Astrocyte (in vitro differentiated cells and primary cell): ENCODE measurements around the gene DLGAP4. TPM values are rescaled to one million over a fixed set of nuclear protein-coding genes. Genes with fewer than 3 reads are reported as not detected.

Experiments used
- DNase-seq: peaks from one replicate; pipeline ENCODE4 v3.0.0-alpha.2; 2010; ENCODE audit warnings: low read depth
- FAIRE-seq: peaks from 2 replicates; lab custom pipeline; 2011; peaks lifted over from hg19 to GRCh38; lab: Jason Lieb, UNC
- H2AFZ ChIP-seq: 2 replicates; pipeline ENCODE4 v1.6.0; 2012; ENCODE audit warnings: low read depth, low read length, inconsistent platforms
- H3K27ac ChIP-seq: 2 replicates; pipeline ENCODE4 v1.5.1; 2011; ENCODE audit warnings: low read depth, low read length, inconsistent platforms
- H3K27me3 ChIP-seq: 2 replicates; pipeline ENCODE4 v1.6.0; 2011; ENCODE audit warnings: low read length, inconsistent platforms; ENCODE audit not compliant: insufficient read depth
- H3K36me3 ChIP-seq: 2 replicates; pipeline ENCODE4 v1.5.1; 2011; ENCODE audit warnings: low read length, inconsistent platforms; ENCODE audit not compliant: insufficient read depth
- H3K4me1 ChIP-seq: 2 replicates; pipeline ENCODE4 v1.5.1; 2011; ENCODE audit warnings: low read length, inconsistent platforms; ENCODE audit not compliant: insufficient read depth
- H3K4me2 ChIP-seq: 2 replicates; pipeline ENCODE4 v1.6.0; 2012; ENCODE audit warnings: low read length, inconsistent platforms
- H3K4me3 ChIP-seq: 2 replicates; pipeline ENCODE4 v1.5.1; 2011; ENCODE audit warnings: low read depth, mild to moderate bottlenecking, low read length, inconsistent platforms; ENCODE audit not compliant: insufficient read depth
- H3K79me2 ChIP-seq: 2 replicates; pipeline ENCODE4 v1.6.0; 2012; ENCODE audit warnings: mild to moderate bottlenecking, low read length, inconsistent platforms; ENCODE audit not compliant: insufficient read depth
- H3K9ac ChIP-seq: 2 replicates; pipeline ENCODE4 v1.6.0; 2012; ENCODE audit warnings: mild to moderate bottlenecking, low read length, inconsistent platforms
- H3K9me3 ChIP-seq: 2 replicates; pipeline ENCODE4 v1.5.1; 2012; ENCODE audit warnings: low read depth, mild to moderate bottlenecking, low read length, inconsistent platforms; ENCODE audit not compliant: insufficient read depth
- H4K20me1 ChIP-seq: 2 replicates; pipeline ENCODE4 v1.6.0; 2012; ENCODE audit warnings: low read length, inconsistent platforms; ENCODE audit not compliant: insufficient read depth
- H3K27ac Mint-ChIP-seq: one replicate; pipeline ENCODE4 v1.8.0; 2021; ENCODE audit warnings: mild to moderate bottlenecking, mixed read lengths; ENCODE audit not compliant: unreplicated experiment
- H3K27me3 Mint-ChIP-seq: one replicate; pipeline ENCODE4 v1.8.0; 2021; ENCODE audit warnings: low read depth, mixed read lengths; ENCODE audit not compliant: unreplicated experiment
- H3K36me3 Mint-ChIP-seq: one replicate; pipeline ENCODE4 v1.8.0; 2021; ENCODE audit warnings: low read depth, mixed read lengths; ENCODE audit not compliant: unreplicated experiment
- H3K4me1 Mint-ChIP-seq: one replicate; pipeline ENCODE4 v1.8.0; 2021; ENCODE audit warnings: low read depth, mixed read lengths; ENCODE audit not compliant: unreplicated experiment
- H3K4me3 Mint-ChIP-seq: one replicate; pipeline ENCODE4 v1.8.0; 2021; ENCODE audit warnings: mild to moderate bottlenecking, moderate library complexity, mixed read lengths; ENCODE audit not compliant: unreplicated experiment
- H3K9me3 Mint-ChIP-seq: one replicate; pipeline ENCODE4 v1.8.0; 2021; ENCODE audit warnings: mild to moderate bottlenecking, mixed read lengths; ENCODE audit not compliant: unreplicated experiment
- EZH2 ChIP-seq: IDR thresholded peaks from 2 replicates; pipeline ENCODE4 v1.6.1; 2012; ENCODE audit warnings: mild to moderate bottlenecking, low read length, inconsistent platforms; ENCODE audit not compliant: insufficient read depth
- total RNA-seq: library from RNA; stranded (reverse); gene quantifications from 2 replicates; pipeline ENCODE4 v1.2.1, GENCODE V29; 2021
- TF ChIP-seq, protein P1 (sequence below): IDR thresholded peaks from 2 replicates; pipeline ENCODE4 v1.5.1; 2011; ENCODE audit warnings: low read depth, mild to moderate bottlenecking, inconsistent platforms, low read length, moderate library complexity; ENCODE audit not compliant: insufficient read depth

The DLGAP4 gene
- total RNA-seq, 1 donor from 2014 or later: 135 TPM

DNA sequence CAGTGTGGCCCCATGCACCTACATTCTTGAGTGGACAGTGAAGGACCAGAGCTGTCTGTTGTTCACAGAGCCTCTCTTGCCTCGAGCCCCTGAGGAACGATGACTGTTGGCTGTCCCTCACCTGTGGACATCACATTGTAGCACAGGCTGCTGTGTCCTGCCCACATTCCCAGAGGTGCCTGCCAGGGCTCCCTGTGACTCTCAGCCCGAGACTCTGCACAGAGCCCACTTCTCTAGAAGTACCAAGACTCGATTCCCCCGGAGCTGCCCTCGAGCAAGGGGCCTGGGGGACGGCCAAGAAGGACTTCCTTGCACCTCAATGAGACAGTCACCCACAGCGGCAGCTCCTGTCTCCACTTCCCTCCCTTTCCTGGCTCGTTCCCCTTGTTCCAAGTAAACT is 28.6 kb upstream of the DLGAP4 start:
- H3K27me3 Mint-ChIP-seq: peaks cover 20% of the 10 kb centered on the region
- peaks cover 25% of the 10 kb centered on the region for H3K27me3 ChIP-seq
- TF ChIP-seq, protein P1, sequence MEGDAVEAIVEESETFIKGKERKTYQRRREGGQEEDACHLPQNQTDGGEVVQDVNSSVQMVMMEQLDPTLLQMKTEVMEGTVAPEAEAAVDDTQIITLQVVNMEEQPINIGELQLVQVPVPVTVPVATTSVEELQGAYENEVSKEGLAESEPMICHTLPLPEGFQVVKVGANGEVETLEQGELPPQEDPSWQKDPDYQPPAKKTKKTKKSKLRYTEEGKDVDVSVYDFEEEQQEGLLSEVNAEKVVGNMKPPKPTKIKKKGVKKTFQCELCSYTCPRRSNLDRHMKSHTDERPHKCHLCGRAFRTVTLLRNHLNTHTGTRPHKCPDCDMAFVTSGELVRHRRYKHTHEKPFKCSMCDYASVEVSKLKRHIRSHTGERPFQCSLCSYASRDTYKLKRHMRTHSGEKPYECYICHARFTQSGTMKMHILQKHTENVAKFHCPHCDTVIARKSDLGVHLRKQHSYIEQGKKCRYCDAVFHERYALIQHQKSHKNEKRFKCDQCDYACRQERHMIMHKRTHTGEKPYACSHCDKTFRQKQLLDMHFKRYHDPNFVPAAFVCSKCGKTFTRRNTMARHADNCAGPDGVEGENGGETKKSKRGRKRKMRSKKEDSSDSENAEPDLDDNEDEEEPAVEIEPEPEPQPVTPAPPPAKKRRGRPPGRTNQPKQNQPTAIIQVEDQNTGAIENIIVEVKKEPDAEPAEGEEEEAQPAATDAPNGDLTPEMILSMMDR: no peak
- no peak for TF ChIP-seq EZH2

DNA sequence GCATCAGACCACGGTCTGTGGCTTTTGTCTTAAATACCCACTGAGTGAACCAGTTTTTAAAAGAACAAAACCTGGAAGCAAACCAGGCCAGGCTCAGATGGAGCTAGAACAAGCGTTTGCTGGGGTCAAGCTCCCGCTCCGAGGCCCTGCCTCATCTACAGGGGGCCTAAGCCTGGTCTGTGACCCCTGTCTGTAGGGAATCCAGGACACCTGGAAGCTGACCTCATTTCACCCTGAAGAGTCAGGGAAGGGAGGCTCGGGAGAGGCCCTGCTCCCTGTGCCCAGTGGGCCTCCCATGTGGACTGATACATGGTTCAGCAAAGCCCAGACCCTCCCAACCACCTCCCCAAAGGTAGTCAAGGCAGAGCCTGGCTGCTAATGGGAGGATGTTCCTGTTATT is 26.8 kb upstream of the DLGAP4 start:
- no peak overlapping the region for H3K27ac Mint-ChIP-seq
- no peak for TF ChIP-seq EZH2
- TF ChIP-seq, protein P1: no peak
- no peak for DNase-seq
- Histone ChIP-seq H4K20me1 (no peaks in the 10 kb centered on the region), H2AFZ (no peak overlapping the region), H3K79me2 (no peaks in the 10 kb centered on the region), H3K9me3 (no peaks in the 10 kb centered on the region), H3K4me2 (no peak overlapping the region), H3K4me1 (no peaks in the 10 kb centered on the region), H3K27ac (no peak overlapping the region), H3K36me3 (no peaks in the 10 kb centered on the region), H3K9ac (no peak overlapping the region), H3K4me3 (no peak overlapping the region), H3K27me3 (peaks cover 26% of the 10 kb centered on the region)
- H3K36me3 Mint-ChIP-seq: no peaks in the 10 kb centered on the region
- FAIRE-seq: no peak
- H3K9me3 Mint-ChIP-seq: no peaks in the 10 kb centered on the region
- H3K4me3 Mint-ChIP-seq: no peak overlapping the region
- peaks cover 20% of the 10 kb centered on the region for H3K27me3 Mint-ChIP-seq
- no peaks in the 10 kb centered on the region for H3K4me1 Mint-ChIP-seq

More for the DNA sequence above, 28.6 kb upstream of the DLGAP4 start:
- Histone ChIP-seq H3K36me3 (no peaks in the 10 kb centered on the region), H3K9ac (no peak overlapping the region), H3K4me1 (no peaks in the 10 kb centered on the region), H4K20me1 (no peaks in the 10 kb centered on the region), H3K79me2 (no peaks in the 10 kb centered on the region), H2AFZ (no peak overlapping the region), H3K4me2 (no peak overlapping the region), H3K9me3 (no peaks in the 10 kb centered on the region), H3K4me3 (no peak overlapping the region), H3K27ac (no peak overlapping the region)
- no peaks in the 10 kb centered on the region for H3K9me3 Mint-ChIP-seq
- DNase-seq (no peak), FAIRE-seq (no peak)
- no peaks in the 10 kb centered on the region for H3K4me1 Mint-ChIP-seq
- no peaks in the 10 kb centered on the region for H3K36me3 Mint-ChIP-seq
- no peak overlapping the region for H3K4me3 Mint-ChIP-seq
- H3K27ac Mint-ChIP-seq: no peak overlapping the region

DNA sequence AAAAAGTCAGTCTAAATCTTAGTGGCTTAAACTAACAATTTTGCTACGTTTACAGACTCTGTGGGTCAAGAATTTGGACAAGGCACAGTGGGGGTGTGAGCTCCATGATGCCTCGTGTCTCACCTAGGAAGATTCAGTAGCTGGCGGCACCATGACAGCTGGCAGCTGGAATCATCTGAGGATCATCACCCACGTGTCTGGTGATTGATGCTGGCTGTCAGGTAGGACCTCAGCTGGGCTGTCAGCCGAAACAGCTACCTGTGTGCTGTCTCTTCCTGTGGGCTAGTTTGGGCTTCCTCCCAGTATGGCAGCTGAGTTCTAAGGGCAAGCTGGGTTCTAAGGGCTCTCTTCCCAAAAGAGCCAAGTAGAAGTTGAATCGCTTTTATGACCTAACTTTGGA is 26.4 kb upstream of the DLGAP4 start:
- Histone ChIP-seq H3K9ac (no peak overlapping the region), H3K27me3 (peaks cover 26% of the 10 kb centered on the region), H4K20me1 (no peaks in the 10 kb centered on the region), H3K4me3 (no peak overlapping the region), H3K79me2 (no peaks in the 10 kb centered on the region), H2AFZ (no peak overlapping the region), H3K9me3 (no peaks in the 10 kb centered on the region), H3K4me1 (no peaks in the 10 kb centered on the region), H3K27ac (no peak overlapping the region), H3K4me2 (no peak overlapping the region), H3K36me3 (no peaks in the 10 kb centered on the region)
- H3K4me3 Mint-ChIP-seq: no peak overlapping the region
- DNase-seq (no peak), FAIRE-seq (no peak)
- peaks cover 22% of the 10 kb centered on the region for H3K27me3 Mint-ChIP-seq
- H3K36me3 Mint-ChIP-seq: no peaks in the 10 kb centered on the region
- H3K9me3 Mint-ChIP-seq: no peaks in the 10 kb centered on the region
- no peaks in the 10 kb centered on the region for H3K4me1 Mint-ChIP-seq
- TF ChIP-seq EZH2: no peak
- TF ChIP-seq, protein P1: no peak
- no peak overlapping the region for H3K27ac Mint-ChIP-seq
